Stimulated activated CD4-positive, alpha-beta T cell treated with anti-CD3 and anti-CD28 coated beads, Interleukin-15, amount 100 ng/mL, for 48 hours (primary cell): ENCODE measurements around the gene SGCA.

Experiments used
- DNase-seq, 2 donors: peaks; one replicate each; pipeline ENCODE4 v3.0.0-alpha.2; 2020; ENCODE audit warnings: low read depth in 2 of 2

Gene SGCA

GRCh38 chr17:50134206-50135110 is 31.3 kb upstream of the SGCA start:
- DNase-seq: no peak

GRCh38 chr17:50135316-50136095 is 30.3 kb upstream of the SGCA start:
- no peak for DNase-seq

GRCh38 chr17:50136096-50136687 is 29.6 kb upstream of the SGCA start:
- no peak for DNase-seq

- no peak for DNase-seq
Observed at GRCh38 chr17:50137042-50137441, 28.8 kb upstream of the SGCA start.

GRCh38 chr17:50139185-50139783 is 26.5 kb upstream of the SGCA start:
- DNase-seq: no peak

GRCh38 chr17:50139950-50140885 is 25.6 kb upstream of the SGCA start:
- DNase-seq: peak in 1 of 2 donors; percentile 76

- no peak for DNase-seq
Observed at GRCh38 chr17:50141026-50141744, 24.6 kb upstream of the SGCA start.

- no peak for DNase-seq
Observed at GRCh38 chr17:50141745-50142110, 24.1 kb upstream of the SGCA start.

- DNase-seq: no peak
Observed at GRCh38 chr17:50143461-50144176, 22.2 kb upstream of the SGCA start.

GRCh38 chr17:50144355-50144754 is 21.4 kb upstream of the SGCA start:
- DNase-seq: no peak

GRCh38 chr17:50144845-50145531 is 20.8 kb upstream of the SGCA start:
- DNase-seq: no peak

- DNase-seq: no peak
Observed at GRCh38 chr17:50145532-50146229, 20.1 kb upstream of the SGCA start.

GRCh38 chr17:50146230-50146926 is 19.4 kb upstream of the SGCA start:
- DNase-seq: no peak

- no peak for DNase-seq
Observed at GRCh38 chr17:50146927-50147665, 18.7 kb upstream of the SGCA start.

- no peak for DNase-seq
Observed at GRCh38 chr17:50147841-50148225, 18.0 kb upstream of the SGCA start.

GRCh38 chr17:50148226-50149090 is 17.3 kb upstream of the SGCA start:
- peak; percentile 46 to 75 for DNase-seq
